Lower leg skin (tissue), 4 donors: ENCODE data around the gene CCDC78. TPM values are rescaled to one million over a fixed set of nuclear protein-coding genes. Genes with fewer than 3 reads are reported as not detected.
"Not testable (repeated sequence)": the region's sequence is repeated elsewhere in the genome, so short reads cannot be mapped to it uniquely, and the experiment has no call there.

ENCODE experiments used
- DNase-seq, 2 donors: peaks; one replicate each; pipeline ENCODE4 v3.0.0-alpha.2; 2019; ENCODE audit warnings: low spot score in 2 of 2
- H3K4me3 ChIP-seq: fragments of 200-600 bp; sonication (generic); 2 replicates; pipeline ENCODE4 v1.5.1; 2017; ENCODE audit warnings: mild to moderate bottlenecking, low read depth; ENCODE audit not compliant: poor library complexity, severe bottlenecking
- POLR2A ChIP-seq, 2 donors: fragments of 450-650 bp; IDR thresholded peaks; one replicate each; pipeline ENCODE4 v1.6.1; 2016 to 2017; ENCODE audit warnings: antibody characterized with exemption in 2 of 2, mild to moderate bottlenecking in 1 of 2, moderate library complexity in 1 of 2
- WGBS, 2 donors: methylation state at CpG; one replicate each; pipeline ENCODE4 v1.1.5; 2018; 5-methylcytosine and 5-hydroxymethylcytosine counted together
- intact Hi-C: fragments of 100-400 bp; cut with DNase I; formaldehyde crosslinking; loops from one replicate; pipeline ENCODE4 v1.15.0; 2023; ENCODE audit warnings: low total_unique reads
- total RNA-seq, 4 donors: library from RNA; depleted of rRNA; stranded (reverse); fragments of >200 nt; gene quantifications; one replicate each; pipeline ENCODE4 v1.1.0, GENCODE V29; 2016
- TF ChIP-seq, protein P1 (sequence below), 3 donors: fragments of 450-650 bp; IDR thresholded peaks; one replicate each; pipeline ENCODE4 v1.5.1; 2016; ENCODE audit warnings: antibody characterized with exemption in 3 of 3, mild to moderate bottlenecking in 3 of 3, moderate library complexity in 2 of 3

CCDC78 gene
- total RNA-seq, 4 donors from 2014 or later: 0.52 to 0.55 TPM; not detected in 2

DNA sequence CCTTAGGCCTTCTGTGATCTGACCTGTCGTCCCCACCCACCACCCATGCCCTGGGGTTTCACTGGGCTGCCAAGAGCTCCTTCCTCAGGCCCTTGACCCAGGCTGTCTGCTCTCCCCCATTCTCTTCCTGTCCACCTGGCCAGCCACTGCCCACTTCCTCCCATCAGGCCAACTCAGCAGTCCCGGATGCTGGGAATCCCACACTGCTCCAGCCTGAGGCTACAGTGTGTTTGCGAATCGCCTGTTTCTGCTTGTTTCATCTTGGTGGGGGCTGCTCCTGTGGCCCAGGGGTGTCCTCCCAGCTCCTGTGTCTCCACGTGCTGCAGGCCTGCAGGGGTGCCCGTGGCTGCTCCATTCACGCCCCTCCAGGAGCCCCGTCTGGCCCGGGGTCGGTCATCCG, 12.2 kb downstream of the CCDC78 start:
- 48 to 59% methylated on average over 9 to 11 of the region's 11 CpGs for WGBS, 2 donors
- DNase-seq: no peak
- TF ChIP-seq POLR2A (IDR thresholded peaks at IDR 0.05): no peak
- TF ChIP-seq, protein P1, sequence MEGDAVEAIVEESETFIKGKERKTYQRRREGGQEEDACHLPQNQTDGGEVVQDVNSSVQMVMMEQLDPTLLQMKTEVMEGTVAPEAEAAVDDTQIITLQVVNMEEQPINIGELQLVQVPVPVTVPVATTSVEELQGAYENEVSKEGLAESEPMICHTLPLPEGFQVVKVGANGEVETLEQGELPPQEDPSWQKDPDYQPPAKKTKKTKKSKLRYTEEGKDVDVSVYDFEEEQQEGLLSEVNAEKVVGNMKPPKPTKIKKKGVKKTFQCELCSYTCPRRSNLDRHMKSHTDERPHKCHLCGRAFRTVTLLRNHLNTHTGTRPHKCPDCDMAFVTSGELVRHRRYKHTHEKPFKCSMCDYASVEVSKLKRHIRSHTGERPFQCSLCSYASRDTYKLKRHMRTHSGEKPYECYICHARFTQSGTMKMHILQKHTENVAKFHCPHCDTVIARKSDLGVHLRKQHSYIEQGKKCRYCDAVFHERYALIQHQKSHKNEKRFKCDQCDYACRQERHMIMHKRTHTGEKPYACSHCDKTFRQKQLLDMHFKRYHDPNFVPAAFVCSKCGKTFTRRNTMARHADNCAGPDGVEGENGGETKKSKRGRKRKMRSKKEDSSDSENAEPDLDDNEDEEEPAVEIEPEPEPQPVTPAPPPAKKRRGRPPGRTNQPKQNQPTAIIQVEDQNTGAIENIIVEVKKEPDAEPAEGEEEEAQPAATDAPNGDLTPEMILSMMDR (IDR thresholded peaks at IDR 0.05): no peak
- intact Hi-C loops: loop anchor here (5.0 to 10.0 kb wide), 2 partner anchors 68 to 381 kb away; partner anchors contain the start of gene C1QTNF8
- no peak overlapping the region for H3K4me3 ChIP-seq

DNA sequence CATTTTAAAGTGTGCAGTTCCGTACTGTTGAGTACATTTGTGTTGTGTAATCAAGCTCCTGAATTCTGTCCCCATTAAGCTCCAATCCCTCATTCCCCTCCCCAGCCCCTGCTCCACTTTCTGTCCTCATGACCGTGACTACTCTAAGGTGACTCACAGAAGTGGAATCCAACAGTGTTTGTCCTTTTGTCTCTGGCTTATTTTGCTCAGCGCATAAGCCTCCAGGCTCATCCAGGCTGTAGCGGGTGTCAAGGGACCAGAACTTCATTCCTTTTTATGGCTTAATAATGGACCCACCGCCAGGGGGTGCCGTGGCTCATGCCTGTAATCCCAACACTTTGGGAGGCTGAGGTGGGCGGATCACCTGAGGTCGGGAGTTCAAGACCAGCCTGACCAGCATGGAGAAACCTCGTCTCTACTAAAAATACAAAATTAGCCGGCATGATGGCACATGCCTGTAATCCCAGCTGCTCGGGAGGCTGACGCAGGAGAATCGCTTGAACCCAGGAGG, 13.4 kb downstream of the CCDC78 start:
- not testable (repeated sequence) for DNase-seq, H3K4me3 ChIP-seq
- intact Hi-C loops: loop anchor here (5.0 to 10.0 kb wide), 2 partner anchors 70 to 382 kb away; partner anchors contain the start of gene C1QTNF8
- 20 to 33% methylated on average over 10 to 13 of the region's 13 CpGs for WGBS, 2 donors

DNA sequence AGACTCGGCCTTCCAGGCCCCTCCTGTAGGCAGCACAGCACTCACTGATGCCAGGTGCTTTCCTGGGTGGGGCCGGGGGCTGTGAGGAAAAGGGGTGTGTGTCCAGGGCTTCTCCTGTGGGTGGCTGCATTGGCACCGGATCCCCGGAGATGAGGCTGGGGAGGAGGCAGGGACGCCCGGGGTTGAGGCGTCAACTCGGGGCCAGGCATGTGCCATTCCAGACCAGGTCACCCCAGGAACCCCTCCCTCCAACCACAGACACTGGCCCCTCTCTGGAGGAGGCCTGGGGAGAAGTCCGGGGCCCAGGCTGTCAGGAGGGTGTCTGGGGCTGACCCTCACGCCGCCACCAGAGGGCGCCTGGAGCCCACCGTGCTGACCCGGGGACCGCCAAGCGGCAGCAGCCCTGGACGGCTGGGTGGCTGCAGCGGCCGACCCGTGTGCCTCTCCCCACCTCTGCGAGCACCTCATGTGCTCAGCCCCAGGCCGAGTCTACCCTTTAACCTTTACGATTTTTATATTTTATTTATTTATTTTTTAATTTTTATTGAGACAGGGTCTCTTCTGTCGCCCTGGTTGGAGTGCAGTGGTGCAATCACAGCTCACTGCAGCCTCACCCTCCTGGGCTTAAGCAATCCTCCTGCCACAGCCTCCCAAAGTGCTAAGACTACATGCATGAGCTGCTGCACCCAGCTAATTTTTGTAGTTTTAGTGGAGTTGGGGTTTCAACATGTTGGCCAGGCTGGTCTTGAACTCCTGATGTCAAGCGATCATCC, 14.5 kb downstream of the CCDC78 start:
- WGBS, 2 donors: 8 to 13% methylated on average over 24 to 25 of the region's 25 CpGs
- no peak for TF ChIP-seq POLR2A (IDR thresholded peaks at IDR 0.05)
- TF ChIP-seq, protein P1 (IDR thresholded peaks at IDR 0.05): peak in 1 of 3 donors; percentile 35
- intact Hi-C loops: loop anchor here (5.0 to 10.0 kb wide), 2 partner anchors 71 to 383 kb away; partner anchors contain the start of gene C1QTNF8
- peak in 1 of 2 donors; percentile 95 for DNase-seq
- no peak overlapping the region for H3K4me3 ChIP-seq

DNA sequence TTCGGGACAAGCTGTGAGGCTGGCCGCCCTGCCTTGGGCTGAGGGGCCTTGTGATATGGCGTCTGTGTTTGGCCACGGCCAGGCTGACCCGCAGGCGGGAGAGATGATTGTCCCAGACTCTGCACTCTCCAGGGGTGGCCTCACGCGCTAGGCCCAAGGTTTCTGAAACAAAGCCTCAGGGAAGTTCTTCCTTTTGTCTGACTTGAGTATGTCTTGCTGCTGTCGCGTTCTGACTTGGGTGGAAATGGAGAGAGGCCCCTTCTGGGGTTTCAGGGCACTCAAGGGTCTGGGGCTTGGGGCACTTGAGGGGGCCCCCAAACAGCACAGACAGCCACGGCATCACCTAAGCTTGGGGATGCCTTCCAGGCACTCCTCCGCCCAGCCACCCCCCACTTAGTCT, 15.2 kb downstream of the CCDC78 start:
- WGBS, 2 donors: 55 to 61% methylated on average over 9 to 12 of the region's 12 CpGs
- TF ChIP-seq, protein P1 (IDR thresholded peaks at IDR 0.05): no peak
- no peak for TF ChIP-seq POLR2A (IDR thresholded peaks at IDR 0.05)
- H3K4me3 ChIP-seq: no peak overlapping the region
- DNase-seq: no peak
- intact Hi-C loops: loop anchor here (5.0 to 10.0 kb wide), 2 partner anchors 71 to 384 kb away; partner anchors contain the start of gene C1QTNF8

DNA sequence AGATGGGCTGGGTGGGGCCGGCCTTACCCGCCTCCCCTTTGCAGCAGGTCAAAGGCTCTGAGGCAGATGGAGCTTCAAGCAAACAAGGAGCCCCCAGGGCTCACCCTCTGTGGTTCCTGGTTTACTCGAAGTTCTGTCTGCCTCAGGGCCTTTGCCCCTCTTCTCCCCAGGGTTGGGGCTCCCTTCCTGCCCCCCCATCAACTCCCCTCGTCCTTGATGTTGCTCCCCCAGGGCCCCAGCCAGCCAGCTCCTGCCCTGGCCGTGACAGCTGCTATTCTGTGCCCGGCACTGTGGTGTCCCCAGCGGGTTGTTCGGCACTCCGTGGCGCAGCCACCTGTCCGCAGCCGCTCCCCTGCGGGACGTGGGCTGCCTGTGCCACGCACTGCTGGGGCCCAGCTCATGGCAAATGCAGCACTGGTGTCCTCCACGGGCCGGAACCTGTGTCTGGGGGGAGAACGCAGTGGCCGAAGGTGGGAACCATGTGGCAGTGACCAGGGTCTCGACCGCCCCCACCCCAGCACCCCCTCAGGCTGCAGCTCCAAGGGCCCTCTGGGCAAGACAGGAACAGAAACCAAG, 15.7 kb downstream of the CCDC78 start:
- H3K4me3 ChIP-seq: no peak overlapping the region
- intact Hi-C loops: loop anchor here (5.0 to 10.0 kb wide), 2 partner anchors 72 to 384 kb away; partner anchors contain the start of gene C1QTNF8
- DNase-seq: no peak
- 17 to 50% methylated on average over 7 to 14 of the region's 21 CpGs for WGBS, 2 donors
- TF ChIP-seq, protein P1 (IDR thresholded peaks at IDR 0.05): no peak
- TF ChIP-seq POLR2A (IDR thresholded peaks at IDR 0.05): no peak
